HG02759 (cell line): Measurements from ENCODE around the gene ETNK2.

ENCODE experiments used
- ATAC-seq: cut with Tn5 transposase; IDR thresholded peaks from one replicate; pipeline ENCODE4 v1.9.1; 2021; ENCODE audit warnings: mild to moderate bottlenecking, moderate library complexity; ENCODE audit not compliant: unreplicated experiment

ETNK2 gene

DNA sequence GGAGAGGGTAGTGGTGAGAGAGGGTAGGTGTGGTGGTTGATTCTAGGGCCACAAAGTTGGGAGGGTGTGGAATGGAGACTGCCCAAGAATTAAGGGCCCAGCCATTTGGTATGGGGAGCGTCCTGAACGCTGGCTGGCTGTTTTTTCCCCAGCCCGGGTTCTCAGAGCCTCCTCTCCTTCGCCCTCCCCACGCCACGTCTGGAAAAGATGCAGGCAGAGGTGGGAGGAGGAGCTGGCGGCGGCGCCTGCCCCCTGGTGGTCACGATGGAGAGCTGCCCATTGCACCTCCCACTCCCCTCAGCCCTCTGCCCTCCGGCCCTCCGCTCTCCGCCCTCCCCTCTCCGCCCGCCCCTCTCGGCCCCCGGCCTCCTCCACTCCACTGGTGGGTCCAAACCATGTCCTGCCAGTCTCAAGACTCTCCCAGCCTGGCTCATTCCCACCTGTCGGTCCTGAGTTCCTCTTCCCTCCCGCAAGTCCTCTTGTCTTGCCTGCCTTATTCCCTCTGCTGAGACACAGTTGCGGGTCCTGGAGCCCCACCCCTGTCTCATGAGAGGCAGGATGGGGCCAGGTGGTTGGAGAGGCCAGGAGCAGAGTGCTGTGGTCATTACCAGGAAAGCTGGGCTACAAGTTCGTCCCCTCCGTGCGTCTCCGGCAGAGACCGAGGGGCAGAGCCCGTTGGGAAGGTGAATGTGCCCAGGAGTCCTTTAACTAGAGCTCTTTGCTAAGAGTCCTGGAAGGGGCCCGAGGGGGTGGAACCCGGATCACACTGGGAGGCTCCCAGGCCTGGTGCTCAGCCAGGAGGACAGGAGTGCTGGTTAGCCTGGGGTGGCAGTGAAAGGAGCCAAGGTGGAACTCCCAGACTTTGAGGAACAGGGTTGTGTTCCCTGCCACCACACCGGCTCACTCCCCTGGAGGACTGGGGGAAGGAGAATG is 22.6 kb downstream of the ETNK2 start:
- peak; percentile 71 for ATAC-seq

DNA sequence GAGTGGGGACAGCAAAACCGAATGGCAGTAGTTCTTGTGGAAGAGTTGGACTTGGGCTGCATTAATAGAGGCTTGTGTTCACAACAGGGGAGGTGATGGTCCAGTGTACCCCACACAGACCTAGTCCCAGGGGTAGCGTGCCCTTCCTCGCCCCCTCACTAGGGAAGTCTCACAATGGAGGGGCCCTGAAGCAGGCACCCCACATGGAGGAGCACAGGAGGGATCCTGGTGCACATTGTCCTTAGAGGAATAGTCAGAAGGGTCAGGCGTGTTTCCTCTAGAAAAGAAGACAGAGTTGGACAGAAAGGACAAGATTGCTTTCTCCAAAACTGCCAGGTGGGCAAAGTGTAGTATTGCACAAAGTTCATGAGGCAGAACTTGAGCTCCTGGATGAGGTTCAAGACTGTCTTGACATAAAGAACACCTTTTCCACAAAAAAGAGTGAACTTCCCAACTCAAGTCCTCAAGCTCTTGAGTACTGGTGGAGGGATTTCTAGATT is 23.3 kb downstream of the ETNK2 start:
- ATAC-seq: no peak

DNA sequence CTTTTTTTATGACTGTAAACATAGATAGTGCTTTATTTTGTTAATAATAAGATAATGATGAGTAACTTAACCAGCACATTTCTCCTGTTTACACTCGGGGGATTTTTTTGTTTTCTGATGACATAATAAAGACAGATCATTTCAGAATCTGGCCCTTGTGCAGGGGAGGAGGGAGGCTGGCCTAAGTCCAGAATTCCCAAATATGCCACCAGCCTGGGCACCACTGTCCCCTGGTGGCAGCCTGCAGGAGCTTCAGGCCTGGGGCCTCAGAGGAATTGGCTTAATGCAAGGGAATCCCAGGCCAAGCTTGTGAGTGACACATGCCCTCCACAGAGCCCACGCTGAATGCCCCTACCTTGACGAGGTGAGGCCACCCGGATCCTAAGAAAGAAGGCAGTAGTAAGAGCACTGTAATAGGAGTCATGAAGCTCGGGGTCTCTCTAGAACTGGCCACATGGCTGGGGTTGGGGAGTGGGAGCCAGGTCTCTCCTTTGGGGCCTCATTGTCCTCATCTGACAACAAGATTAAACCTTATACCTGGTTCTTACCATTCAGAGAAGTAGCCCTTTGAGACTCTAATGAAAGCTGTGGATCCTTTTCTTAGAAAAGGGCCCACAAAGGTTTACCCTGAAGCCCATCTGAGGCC is 24.1 kb downstream of the ETNK2 start:
- ATAC-seq: no peak

DNA sequence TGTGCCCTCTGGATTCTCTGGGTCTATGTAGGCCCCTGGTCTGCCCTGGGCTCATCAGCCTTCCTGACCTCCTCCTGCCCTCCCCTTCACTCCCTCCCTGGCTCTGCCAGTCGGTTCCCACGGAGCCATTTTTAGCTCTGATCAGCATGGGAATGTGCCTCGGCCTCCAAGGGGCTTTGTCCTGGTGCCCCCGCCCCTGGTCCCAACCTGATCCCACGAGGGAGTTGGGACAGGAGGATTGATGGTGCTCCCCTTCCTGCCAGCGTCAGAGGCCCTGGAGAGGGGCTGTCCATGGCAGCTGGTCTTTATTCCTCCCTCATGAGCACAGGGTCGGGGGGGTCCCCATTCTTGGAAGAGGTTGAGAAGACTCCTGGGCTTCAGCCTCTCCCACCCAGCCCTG is 24.9 kb downstream of the ETNK2 start:
- ATAC-seq: no peak

DNA sequence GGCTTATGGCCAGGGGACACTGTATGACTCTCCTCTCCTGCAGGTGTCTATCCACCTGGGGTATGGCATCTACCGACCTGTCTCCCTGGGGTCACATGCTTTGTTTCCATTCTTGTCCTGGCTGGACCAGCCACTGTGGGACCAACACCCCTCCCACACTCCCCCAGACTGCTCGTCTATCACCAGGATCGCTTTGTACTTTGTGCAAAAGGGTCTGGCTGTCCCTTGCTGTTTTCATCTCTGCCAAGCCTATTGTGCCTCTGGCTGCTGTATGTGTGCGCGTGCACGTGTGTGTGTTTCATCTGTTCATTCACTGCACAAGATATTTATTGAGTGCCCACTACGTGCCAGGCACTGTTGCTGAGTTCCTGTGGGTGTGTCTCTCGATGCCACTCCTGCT is 25.5 kb downstream of the ETNK2 start:
- no peak for ATAC-seq

DNA sequence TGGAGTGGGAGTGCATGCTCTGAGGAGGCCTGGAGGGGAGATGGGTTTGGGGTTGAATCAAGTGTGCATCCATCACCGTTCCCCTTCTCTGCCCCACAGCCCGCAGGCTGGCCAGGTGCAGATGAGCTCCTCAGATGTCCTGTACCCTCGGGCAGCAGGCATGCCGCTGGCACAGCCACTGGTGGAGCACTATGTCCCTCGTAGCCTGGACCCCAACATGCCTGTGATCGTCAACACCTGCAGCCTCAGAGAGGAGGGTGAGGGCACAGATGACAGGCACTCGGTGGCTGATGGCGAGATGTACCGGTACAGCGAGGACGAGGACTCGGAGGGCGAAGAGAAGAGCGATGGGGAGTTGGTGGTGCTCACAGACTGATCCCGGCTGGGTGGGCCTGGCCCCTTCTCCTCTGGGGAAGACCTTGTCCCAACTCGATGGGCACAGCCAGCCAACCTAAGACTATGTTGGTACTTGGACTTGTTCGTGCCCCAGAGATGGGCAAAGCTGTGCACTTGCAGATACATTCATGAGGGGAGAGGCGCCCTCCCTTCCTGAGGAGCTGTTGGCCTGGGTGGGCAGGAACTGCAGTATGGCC is 26.0 kb downstream of the ETNK2 start:
- ATAC-seq: no peak

DNA sequence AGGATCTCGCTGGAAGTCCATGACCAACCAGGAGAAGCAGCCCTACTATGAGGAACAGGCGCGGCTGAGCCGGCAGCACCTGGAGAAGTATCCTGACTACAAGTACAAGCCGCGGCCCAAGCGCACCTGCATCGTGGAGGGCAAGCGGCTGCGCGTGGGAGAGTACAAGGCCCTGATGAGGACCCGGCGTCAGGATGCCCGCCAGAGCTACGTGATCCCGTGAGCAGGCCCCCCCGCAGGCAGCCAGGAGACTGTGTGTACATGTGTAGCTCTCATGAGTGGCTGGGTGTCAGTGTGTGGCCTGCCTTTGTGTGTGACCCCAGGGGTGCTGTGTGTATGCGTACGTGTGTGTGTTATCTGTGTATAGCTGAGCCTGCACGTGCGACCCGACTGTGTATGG is 27.2 kb downstream of the ETNK2 start:
- no peak for ATAC-seq

DNA sequence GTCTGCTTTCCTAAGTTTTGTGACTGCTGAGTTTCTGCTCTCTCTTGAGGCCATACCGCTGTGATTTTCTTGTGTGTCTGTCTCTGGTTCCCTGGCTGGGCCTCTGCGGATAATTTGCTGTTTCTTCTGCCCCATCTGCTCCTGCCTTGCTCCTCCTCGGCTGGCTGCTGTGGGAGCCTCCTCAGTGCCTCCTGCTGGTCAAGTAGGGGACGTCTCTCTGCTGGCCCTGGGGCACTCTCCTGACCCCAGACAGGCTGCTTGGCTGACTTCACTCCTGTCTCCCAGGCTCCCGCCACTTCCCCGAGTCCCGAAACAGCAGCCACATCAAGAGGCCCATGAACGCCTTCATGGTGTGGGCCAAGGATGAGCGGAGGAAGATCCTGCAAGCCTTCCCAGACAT is 28.5 kb downstream of the ETNK2 start:
- no peak for ATAC-seq

DNA sequence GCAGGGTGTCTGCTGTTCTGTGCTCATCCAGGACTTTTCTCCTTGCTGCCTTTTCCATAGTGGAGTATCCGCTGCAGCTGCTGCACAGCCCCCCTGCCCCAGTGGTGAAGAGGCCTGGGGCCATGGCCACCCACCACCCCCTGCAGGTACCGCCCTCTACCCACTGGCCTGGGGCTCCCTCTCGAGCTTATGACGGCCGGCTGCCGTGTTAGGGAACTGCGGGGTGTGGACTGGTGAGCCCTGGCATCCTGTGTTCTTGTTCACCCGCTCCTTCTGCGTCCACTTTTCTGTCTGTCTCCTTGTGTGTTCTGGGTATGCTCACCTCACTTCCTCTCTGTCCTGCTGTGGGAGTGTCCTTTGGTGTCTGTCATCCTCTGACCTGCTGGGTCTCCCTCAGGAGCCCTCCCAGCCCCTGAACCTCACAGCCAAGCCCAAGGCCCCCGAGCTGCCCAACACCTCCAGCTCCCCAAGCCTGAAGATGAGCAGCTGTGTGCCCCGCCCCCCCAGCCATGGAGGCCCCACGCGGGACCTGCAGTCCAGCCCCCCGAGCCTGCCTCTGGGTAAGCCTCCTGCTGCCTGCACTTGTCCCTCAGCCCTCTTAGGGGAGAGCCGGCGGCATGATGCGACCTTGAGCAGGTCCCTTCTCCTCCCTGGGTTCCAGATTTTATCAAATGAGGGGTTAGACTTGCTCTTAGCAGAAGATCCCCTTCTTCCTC is 29.8 kb downstream of the ETNK2 start:
- ATAC-seq: no peak

DNA sequence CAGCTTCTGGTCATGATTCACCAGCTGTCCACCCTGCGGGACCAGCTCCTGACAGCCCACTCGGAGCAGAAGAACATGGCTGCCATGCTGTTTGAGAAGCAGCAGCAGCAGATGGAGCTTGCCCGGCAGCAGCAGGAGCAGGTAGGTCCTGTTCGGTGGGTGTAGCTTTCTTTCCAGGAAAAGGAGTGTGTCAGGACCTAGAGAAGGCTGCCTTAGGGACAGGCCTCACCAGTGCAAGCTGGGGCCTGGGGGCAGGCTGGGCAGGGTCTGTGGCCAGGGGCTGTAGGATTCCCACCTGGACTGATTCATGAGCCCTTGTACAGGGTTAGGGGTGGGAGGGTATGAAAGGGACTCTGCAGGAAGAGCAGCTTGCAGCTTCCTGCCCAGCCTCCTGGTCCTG is 35.3 kb downstream of the ETNK2 start:
- ATAC-seq: no peak

DNA sequence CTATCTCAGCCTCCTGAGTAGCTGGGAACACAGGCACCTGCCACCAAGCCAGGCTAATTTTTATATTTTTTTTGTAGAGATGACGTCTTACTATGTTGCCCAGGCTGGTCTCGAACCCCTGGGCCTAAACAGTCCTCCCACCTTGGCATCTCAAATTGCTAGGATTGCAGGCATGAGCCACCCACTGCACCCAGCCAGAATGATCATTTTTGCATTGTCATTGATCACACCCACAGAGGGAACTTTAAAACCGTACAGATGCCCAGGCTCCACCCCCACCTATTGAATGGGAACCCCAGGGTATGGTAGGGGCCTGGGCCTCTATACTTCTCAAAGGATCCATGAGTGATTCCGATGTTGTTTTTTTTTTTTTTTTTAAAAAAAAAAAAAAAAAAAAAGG is 36.7 kb downstream of the ETNK2 start:
- no peak for ATAC-seq

DNA sequence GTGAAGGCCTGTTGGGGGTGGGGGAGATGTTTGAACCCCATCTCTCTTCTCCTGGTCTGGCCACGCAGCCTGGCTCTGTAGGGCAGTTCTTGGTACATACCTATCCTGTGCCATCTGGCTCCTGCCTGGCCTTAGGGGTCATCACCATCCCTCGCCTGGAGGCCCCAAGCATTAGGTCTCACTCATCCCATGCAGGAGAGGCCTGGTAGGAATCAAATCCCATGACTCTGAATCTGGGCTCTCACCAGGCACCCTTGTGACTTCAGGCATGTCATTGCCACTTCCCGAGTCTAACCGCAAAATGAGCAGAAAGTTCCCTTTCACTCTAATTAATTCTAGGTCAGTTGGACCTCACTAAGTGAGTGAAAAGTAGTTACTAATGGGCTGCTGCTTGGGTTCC is 37.2 kb downstream of the ETNK2 start:
- no peak for ATAC-seq

DNA sequence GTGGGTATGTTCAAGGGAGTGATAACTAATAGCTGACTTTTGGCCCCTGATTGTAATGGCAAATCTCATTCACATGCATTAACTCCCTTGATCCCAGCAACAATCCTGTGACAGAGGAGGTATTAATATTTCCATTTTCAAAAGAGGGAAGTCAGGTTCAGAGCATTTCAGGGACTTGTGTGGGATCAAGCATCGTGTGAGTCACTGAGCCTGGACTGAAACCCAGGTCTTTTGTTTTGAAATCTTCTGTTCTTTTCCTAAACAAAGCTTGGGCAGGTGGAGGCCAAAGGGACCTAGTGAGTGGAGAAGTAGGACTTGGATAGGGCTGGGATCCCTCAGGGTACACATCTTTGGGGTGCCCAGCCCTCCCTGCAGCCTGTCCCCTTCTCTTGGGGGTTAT is 37.9 kb downstream of the ETNK2 start:
- no peak for ATAC-seq

DNA sequence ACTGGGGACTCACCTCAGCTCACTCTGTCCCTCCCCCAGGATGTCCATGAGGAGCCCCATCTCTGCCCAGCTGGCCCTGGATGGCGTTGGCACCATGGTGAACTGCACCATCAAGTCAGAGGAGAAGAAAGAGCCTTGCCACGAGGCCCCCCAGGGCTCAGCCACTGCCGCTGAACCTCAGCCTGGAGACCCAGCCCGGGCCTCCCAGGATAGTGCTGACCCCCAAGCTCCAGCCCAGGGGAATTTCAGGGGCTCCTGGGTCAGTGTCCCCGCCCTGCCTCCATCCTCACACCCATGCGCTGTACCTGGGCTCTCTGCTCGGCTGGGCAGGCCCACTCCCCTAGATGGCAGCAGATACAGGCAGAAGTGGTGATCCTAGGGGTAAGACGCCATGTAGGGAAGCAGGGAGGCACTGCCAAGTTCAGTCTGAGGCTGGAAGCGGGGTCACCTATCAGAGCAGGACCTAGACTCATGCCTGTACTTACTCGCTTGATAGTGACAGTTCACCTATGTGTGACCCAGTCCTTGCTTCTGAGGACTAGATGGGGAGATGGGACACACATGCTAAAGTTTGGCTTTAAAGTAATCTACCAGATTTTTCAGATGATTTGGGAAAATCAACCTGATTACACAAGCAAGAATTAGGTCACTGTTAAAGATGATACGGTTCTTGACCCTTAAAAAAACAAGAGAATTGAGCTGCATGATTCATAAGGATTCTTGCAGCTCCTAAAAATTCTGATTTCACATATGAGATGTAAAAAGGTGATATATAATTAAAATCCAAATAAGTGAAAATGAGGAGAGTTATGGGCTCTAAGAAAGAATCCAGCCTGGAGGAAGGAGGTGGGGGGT is 38.7 kb downstream of the ETNK2 start:
- no peak for ATAC-seq

DNA sequence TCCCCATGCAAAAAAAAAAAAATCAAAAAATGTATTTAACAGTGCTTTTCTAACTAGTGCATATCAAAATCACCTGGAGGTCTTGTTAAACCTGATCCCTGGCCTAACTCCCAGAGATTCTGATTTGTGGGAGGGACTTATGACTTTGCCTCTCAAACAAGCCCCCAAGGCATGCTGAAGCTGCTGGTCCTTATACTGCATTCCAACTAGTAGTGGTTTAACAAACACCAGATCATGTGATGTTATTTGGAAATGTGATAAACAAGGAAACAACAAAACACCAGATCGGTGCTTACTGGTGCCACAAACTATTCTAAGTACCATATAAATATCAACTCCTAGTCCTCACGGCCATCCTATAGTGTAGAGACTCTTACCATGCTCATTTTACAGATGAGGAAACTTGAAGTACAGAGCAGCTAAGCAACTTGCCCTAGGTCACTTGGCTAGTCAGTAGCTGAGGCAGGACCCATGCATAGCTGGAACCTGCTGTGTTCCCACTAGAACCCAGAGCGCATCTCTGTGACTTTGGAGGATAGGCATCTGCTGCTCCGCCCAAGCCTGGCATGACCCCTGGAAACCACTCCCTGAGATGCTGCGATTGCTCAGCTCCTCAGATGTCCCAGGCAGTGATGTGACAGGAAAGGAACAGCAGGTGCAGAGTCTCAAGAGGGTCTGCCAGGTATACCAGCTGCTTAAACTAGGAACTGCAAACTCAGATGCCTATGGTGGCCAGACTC is 40.8 kb downstream of the ETNK2 start:
- no peak for ATAC-seq

DNA sequence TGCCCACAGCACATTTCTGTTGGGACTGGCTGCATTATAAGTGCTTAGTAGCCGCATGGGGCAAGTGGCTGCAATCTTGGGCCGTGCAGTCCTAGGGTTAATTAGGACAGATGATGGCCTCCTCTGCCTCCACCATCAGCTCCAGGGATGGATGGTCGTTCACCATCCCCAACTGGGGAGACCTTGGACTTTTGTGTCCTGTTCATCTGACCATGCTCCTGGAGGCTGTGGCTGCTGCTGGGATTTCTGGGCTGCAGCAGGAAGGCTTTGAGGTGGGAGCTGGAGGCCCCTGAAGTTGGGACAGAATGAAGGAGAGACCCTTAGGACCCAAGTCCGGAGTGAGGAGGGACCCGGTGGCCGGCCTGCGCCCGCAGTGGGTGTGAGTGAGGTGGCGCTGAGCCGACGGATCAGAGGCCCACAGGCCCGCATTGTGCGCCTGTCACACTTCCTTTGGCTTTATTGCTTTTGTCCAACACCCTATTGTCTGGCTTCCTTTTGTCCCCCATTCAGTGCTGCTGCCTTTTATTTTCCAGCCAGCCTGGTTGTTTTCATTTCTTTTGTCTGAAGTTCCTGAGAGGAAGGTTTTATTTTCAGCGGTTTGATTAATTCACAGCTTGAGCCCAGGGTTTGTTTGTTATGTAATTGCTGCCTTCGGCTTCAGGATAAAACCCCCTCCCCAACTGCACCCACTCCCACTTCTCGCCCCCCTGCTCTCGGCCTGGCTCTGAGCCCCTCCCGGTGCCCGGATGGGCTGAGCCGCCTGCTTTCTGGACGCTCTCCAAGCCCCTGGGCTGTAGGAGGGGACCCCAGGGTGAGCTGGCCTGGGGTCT is 43.3 kb downstream of the ETNK2 start:
- ATAC-seq: no peak

DNA sequence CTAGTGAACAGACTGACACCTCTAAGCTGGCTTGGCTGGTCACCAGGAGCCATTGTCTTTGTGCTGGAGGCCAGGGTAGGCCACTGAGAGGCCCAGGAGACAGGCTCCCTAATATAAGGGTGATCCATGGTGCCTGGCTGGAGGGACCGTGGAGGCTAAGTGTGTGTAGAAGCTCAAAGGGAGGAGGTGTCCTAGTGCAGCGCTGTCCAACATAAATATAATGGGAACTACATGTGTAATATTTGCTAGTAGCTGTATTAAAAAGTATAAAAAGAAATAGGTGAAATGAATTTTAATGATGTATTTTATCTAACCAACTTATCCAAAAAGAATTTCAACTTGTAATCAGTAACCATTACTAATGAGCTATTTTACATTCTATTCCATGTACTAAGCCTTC is 44.0 kb downstream of the ETNK2 start:
- ATAC-seq: no peak

DNA sequence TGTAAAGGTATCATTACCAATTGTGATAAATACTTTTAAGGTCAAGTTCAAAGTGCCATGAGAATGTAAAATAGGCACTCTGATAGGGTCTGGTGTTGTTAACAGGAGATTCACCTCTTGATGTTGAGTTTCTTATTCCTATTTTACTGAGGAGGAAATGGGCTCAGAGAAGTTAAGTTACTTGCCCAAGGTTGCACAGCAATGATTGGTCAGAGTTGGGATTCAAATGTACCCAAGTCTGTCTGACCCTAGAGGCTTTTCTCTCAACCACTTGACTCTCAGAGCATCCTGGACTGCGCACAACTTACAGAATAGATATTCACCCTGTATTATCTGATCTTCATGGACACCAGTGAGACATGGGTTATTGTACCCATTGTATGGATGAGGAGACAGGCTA is 45.0 kb downstream of the ETNK2 start:
- ATAC-seq: no peak

DNA sequence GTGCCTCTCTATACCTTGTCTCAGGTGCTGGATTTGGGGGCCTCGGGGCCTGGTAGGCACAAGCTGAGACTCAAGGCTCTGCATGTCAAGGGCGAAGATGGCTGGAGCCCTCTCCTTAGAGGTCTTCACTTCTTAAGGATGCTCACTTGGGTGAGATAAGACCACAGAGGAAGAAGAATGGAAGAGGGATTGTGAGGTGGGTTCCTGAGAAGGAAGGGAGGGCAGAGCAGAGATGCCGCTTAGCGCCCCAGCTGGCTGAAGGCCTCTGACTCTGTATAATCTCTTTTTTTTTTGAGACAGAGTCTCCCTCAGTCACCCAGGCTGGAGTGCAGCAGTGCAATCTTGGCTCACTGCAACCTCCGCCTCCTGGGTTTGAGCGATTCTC is 46.7 kb downstream of the ETNK2 start:
- no peak for ATAC-seq
